ENCODE data around the gene LBR. TPM values are rescaled to one million over a fixed set of nuclear protein-coding genes. Genes with fewer than 3 reads are reported as not detected.

LBR gene
- total RNA-seq, 4 donors from 2014 or later: 17.7 to 30.8 (median 25.1) TPM

DNA sequence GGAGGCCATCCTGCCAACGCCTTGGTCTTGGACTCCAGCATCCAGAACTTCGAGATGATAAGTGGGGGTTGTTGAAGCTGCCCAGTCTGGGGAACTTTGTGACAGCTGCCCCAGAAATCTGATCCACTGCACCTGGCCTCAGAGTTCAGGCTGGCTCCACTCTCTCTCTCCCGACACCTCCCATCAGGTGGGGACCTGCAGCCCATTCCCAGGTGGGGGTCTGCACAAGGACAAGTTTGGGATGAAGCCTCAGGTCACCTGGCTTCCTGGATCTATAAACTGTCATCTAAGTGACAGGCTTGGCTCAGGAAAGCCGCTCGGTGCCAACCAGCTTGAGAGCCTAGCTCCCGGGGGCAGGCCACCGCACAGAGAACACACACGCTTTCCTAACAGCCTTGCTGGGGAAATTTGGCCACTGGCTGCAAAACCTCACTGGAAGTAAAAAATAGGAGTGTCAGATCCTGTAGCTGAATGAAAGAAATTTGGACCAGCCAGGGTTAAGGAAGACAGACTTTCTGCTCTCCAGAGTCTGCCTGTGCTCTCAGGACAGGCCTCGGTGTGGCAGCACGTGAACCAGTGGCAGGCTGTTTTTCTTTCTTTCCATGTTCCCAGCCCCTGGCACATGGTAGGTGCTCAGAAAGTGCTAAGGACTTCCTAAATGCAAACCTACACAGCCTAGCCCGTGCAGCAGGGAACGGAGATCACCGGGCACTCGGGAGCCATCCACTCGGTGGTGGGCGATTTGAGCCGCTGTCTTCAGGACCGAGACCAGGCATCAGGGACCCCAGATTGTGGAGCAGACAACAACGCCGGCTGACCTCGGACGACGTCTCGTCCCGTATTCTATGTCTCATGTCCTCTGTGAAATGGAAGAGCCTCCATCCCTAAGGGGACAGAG lies 42.6 kb upstream of the LBR start:
- Histone ChIP-seq H3K27me3 (no peaks in the 10 kb centered on the region), H3K4me3 (no peak overlapping the region), H3K9me3 (no peaks in the 10 kb centered on the region), H3K27ac (no peak overlapping the region), H3K36me3 (no peaks in the 10 kb centered on the region), H3K4me1 (peaks cover 0 to 16% (median 4%) of the 10 kb centered on the region in 4 donors)
- WGBS, 2 donors: 78 to 80% methylated on average over 14 to 25 of the region's 25 CpGs
- DNase-seq (ENCODE audit: low spot score in 2 of 2): peak in 1 of 2 donors; percentile 8
- TF ChIP-seq, protein P1, sequence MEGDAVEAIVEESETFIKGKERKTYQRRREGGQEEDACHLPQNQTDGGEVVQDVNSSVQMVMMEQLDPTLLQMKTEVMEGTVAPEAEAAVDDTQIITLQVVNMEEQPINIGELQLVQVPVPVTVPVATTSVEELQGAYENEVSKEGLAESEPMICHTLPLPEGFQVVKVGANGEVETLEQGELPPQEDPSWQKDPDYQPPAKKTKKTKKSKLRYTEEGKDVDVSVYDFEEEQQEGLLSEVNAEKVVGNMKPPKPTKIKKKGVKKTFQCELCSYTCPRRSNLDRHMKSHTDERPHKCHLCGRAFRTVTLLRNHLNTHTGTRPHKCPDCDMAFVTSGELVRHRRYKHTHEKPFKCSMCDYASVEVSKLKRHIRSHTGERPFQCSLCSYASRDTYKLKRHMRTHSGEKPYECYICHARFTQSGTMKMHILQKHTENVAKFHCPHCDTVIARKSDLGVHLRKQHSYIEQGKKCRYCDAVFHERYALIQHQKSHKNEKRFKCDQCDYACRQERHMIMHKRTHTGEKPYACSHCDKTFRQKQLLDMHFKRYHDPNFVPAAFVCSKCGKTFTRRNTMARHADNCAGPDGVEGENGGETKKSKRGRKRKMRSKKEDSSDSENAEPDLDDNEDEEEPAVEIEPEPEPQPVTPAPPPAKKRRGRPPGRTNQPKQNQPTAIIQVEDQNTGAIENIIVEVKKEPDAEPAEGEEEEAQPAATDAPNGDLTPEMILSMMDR (IDR thresholded peaks at IDR 0.05): no peak
- TF ChIP-seq POLR2A (IDR thresholded peaks at IDR 0.05): no peak
- TF ChIP-seq EP300 (IDR thresholded peaks at IDR 0.05): no peak

DNA sequence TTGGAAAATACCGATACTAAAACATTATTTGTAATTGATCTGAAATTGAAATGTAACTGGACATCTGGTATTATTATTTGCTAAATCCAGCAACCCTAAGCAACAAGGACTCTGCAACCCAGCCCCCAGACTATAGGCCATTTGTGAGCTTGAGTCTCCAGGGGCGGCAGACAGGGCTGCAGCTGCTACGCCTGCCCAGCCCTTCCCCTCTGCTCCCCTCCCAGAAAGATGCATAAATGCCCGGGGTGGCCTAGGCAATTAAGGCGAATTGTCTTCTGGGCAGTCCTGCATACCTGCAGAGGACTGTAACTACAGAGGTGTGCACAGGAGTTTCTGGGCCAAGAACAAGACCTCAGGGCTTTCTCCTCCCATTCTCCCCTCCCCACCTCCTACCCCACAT lies 41.2 kb upstream of the LBR start:
- no peaks in the 10 kb centered on the region for H3K9me3 ChIP-seq
- no peak for DNase-seq (ENCODE audit: low spot score in 2 of 2)

DNA sequence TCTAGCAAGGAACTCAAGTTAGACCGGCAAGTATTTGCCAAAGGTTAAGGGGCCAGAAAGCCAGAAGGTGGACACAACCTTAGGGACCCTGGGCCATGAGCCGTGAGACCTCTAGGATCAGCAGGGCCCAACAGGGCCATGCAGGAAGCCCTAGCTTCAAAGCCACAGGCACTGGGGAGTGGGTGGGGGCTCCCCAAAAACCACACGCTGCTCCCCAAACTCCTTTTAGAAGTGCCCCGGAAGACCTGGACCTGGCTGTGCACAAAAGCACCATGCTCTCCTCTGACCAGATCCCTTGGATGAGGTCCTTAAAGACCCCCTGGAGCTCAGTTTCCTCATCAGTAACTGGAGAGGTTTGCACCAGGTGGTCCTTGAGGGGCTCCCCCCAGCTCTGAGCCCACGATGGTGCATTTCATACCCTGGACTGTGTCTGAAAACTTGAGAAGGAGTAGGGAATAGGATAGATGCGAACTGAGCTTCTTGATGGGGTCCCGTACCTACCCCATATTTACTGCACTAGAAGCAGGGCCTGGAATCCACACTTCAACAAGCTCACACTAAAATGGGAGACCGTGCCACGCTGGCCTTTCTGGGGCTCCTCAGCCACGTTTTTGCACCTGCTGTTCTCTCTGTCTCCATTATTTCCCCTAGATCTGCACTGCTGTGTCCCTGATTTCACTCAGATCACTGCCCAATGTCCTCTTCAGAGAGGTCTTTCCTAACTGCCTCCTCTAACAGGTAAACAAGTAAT lies 40.6 kb upstream of the LBR start:
- H3K4me3 ChIP-seq: peak overlapping the region in 2 of 4 donors; percentile 39 to 42
- H3K27me3 ChIP-seq: no peaks in the 10 kb centered on the region
- WGBS, 2 donors: 72 to 75% methylated on average over 8 to 10 of the region's 10 CpGs
- H3K9me3 ChIP-seq: no peaks in the 10 kb centered on the region
- H3K36me3 ChIP-seq: no peaks in the 10 kb centered on the region
- peak overlapping the region in 1 of 4 donors; percentile 87 for H3K27ac ChIP-seq
- H3K4me1 ChIP-seq: peaks cover 0 to 6% (median 2%) of the 10 kb centered on the region in 4 donors
- DNase-seq (ENCODE audit: low spot score in 2 of 2): no peak
- no peak for TF ChIP-seq POLR2A (IDR thresholded peaks at IDR 0.05)
- no peak for TF ChIP-seq EP300 (IDR thresholded peaks at IDR 0.05)
- TF ChIP-seq, protein P1 (IDR thresholded peaks at IDR 0.05): no peak

More for the DNA sequence above, 41.2 kb upstream of the LBR start:
- Histone ChIP-seq H3K27ac (no peak overlapping the region), H3K4me1 (peaks cover 0 to 6% (median 2%) of the 10 kb centered on the region in 4 donors), H3K27me3 (no peaks in the 10 kb centered on the region), H3K4me3 (no peak overlapping the region), H3K36me3 (no peaks in the 10 kb centered on the region)
- TF ChIP-seq, protein P1 (IDR thresholded peaks at IDR 0.05): no peak
- TF ChIP-seq POLR2A (IDR thresholded peaks at IDR 0.05): no peak
- no peak for TF ChIP-seq EP300 (IDR thresholded peaks at IDR 0.05)
- WGBS, 2 donors: 79 to 88% methylated on average over 5 of the region's 5 CpGs

DNA sequence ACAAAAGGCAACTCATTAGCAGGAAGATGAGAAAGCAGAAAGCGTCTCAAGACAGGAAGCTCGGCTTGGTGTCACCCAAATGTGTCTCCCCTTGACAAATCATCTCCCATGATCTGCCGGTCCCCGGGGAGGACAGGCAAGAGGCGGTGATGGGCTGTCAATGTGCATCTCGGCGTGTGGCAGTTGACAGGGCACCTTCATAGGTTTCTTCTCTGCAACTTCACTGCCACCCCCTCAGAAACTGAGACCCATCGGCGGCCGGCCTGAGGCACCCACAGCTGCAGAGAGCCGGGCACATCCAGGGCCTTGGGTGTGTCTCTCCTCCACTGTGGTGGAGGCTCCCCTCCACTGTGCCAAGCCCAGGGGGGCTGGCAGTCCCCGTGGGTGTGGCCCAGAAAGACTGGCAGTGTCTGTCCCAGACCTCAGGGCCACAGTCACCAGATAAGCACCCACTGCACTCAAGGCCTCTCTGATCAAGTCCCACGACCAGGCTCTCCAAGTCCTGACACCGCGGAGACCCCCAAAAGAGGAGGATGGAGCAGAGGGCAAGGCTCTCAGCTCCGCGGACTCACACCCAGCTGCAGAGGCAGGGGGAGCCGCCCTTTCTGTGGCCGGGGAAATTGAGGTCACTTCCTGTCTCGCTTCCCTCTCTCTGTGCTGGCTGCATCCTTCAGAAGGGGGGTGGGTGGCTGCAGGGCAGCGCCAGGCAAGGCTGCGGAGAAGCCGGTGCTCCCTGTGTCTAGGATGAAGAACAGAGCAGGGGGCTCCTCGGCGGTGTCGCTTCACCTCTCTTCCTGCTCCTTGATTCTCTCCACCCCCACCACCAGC lies 39.6 kb upstream of the LBR start:
- Histone ChIP-seq H3K9me3 (no peaks in the 10 kb centered on the region), H3K4me3 (peak overlapping the region; percentile 3 to 42 (median 23)), H3K36me3 (no peaks in the 10 kb centered on the region), H3K4me1 (peaks cover 0 to 10% (median 2%) of the 10 kb centered on the region in 4 donors), H3K27ac (peak overlapping the region in 3 of 4 donors; percentile 73 to 87 (median 80)), H3K27me3 (no peaks in the 10 kb centered on the region)
- 53 to 57% methylated on average over 17 to 21 of the region's 26 CpGs for WGBS, 2 donors
- DNase-seq (ENCODE audit: low spot score in 2 of 2): peak in 1 of 2 donors; percentile 50
- TF ChIP-seq POLR2A (IDR thresholded peaks at IDR 0.05) (no peak), EP300 (IDR thresholded peaks at IDR 0.05) (peak in 1 of 2 donors; percentile 46)
- TF ChIP-seq, protein P1 (IDR thresholded peaks at IDR 0.05): no peak
